ENCODE measurements around the gene ERCC6L2.

ERCC6L2 gene, protein sequence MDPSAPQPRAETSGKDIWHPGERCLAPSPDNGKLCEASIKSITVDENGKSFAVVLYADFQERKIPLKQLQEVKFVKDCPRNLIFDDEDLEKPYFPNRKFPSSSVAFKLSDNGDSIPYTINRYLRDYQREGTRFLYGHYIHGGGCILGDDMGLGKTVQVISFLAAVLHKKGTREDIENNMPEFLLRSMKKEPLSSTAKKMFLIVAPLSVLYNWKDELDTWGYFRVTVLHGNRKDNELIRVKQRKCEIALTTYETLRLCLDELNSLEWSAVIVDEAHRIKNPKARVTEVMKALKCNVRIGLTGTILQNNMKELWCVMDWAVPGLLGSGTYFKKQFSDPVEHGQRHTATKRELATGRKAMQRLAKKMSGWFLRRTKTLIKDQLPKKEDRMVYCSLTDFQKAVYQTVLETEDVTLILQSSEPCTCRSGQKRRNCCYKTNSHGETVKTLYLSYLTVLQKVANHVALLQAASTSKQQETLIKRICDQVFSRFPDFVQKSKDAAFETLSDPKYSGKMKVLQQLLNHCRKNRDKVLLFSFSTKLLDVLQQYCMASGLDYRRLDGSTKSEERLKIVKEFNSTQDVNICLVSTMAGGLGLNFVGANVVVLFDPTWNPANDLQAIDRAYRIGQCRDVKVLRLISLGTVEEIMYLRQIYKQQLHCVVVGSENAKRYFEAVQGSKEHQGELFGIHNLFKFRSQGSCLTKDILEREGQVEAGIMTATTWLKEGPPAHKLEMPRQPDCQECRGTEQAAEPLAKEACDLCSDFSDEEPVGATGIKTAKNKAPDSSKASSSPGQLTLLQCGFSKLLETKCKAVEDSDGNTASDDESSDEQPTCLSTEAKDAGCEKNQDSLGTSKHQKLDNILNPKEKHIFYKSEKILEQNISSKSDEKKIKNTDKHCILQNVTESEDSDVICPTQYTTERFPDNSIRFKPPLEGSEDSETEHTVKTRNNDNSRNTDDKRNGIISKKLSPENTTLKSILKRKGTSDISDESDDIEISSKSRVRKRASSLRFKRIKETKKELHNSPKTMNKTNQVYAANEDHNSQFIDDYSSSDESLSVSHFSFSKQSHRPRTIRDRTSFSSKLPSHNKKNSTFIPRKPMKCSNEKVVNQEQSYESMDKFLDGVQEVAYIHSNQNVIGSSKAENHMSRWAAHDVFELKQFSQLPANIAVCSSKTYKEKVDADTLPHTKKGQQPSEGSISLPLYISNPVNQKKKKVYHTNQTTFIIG (N-terminal part only)

DNA sequence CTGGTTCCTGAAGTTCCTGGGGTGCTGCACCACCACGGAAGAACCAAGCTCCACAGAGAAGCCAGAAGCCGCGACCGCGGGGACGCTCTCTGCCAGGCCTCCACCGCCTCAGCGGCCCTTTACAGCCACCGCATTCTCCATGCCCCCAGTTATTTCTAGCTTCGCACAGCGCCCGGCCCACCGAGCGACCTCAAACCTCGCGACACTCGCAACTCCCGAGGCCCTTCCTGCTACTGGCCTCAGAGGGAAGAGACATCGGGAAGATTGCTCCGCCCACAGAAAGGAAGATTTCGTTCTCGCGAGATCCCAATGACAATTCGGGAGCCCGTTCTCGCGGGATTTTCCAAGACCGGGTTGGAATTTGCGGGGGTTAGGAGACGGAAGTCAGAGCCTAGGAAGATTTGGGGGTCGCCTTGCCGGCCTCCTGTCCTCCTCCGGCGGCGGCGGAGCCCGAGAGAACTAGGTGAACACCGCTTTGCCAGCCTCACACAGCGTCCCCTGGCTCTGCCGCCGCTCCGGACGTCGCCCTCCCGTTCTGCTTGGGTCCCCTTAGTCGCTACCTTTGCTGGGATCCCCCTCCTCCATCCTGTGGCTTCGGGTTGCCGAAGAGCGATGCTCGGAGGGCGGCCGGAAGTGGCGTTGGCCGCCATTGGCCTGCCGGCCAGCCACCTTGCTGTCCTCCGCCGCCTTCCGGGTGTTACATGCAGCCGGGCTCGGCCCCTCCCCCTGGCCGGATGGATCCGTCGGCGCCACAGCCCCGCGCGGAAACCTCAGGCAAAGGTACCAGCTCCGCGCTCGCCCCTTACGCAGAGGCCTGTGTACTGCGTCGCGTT, at the start of gene ERCC6L2:
TSS of gene ERCC6L2 (plus strand) at position 387 of the 833 bp plus-strand sequence. CDS start at position 735, 348 bp downstream.
- no peak for TF ChIP-seq ZFX (IDR thresholded peaks at IDR 0.05; ENCODE audit: borderline replicate concordance)
- TF ChIP-seq CTCF (IDR thresholded peaks at IDR 0.05), result no peak
- no peak within 1 kb of the TSS for H3K27ac ChIP-seq

- H3K27ac ChIP-seq, result no peak overlapping the region
- no peak for TF ChIP-seq ZFX (IDR thresholded peaks at IDR 0.05; ENCODE audit: borderline replicate concordance)
Measured at GRCh38 chr9:95826183-95826838, 49.2 kb upstream of the ERCC6L2 start.

DNA sequence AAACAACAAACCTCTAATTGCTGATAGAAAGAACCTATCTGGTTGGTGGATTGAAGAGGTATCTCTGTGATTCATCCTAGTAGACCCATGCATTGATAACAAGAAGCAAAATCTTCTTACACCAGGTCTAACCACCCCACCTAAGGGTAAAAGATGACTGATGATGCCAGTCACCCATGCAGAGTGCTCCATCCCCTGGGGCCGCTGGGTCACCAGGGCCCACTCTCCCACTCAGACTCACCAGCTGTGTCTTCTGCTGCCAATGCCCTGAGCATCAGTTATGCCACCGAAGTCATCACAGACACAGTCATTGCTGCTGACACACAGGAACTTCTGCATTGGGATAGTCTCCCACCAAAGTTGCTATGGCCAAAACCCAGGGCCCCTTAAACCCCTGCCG, 44.7 kb upstream of the ERCC6L2 start:
- TF ChIP-seq ZFX (IDR thresholded peaks at IDR 0.05; ENCODE audit: borderline replicate concordance), result no peak
- TF ChIP-seq CTCF (IDR thresholded peaks at IDR 0.05), result no peak
- H3K27ac ChIP-seq, result no peak overlapping the region

DNA sequence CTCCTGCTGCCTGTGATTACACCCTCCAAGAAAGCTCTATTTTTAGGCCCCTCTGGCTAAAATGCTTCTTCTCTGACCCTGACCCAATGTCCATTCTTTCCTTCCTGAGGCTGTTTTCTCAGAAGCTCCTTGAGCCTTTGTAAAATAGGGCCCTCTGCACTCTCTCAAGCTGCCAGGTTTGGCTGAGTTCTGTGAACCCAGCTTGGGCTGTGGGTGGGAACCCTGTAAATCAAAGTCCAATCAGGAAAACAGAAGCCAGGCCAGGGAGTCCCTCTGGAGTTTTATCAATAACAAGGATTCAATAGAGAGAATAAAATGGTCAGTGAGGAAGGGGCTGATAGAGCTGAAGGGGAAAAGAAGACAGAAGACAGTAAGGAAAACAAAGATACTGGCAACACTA, 43.7 kb upstream of the ERCC6L2 start:
- H3K27ac ChIP-seq, result no peak overlapping the region
- no peak for TF ChIP-seq ZFX (IDR thresholded peaks at IDR 0.05; ENCODE audit: borderline replicate concordance)
- TF ChIP-seq CTCF (IDR thresholded peaks at IDR 0.05), result no peak

DNA sequence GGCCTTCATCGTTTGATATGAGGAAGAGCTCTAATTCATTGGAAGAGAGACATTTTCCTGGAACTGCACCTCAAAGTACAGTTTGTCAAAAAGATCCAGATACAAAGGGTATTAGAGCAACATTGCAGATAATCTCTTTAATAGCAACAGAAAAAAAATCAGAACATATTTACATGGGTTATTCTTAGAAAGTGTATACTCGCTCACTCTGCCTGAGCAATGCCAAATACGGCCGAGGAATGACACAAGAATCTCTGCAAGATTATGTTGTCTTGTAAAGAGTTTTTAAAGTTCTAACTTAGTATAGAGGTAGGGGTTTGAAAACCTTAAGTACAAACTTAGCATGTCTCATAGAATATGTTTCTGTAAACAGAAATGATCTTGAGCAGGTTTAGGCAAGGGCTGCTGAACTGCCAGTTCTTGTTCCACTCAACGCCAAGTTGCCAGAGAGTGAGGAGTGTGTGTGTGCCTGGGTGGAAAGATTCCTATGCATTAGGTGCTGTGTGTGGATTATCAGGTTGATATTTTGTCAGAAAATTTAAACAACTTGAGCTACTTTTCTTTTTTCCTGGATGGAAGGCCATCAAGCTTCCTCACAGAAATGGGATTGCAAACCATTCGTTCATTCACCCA, 41.8 kb upstream of the ERCC6L2 start:
- TF ChIP-seq ZFX (IDR thresholded peaks at IDR 0.05; ENCODE audit: borderline replicate concordance), result no peak
- no peak for TF ChIP-seq CTCF (IDR thresholded peaks at IDR 0.05)
- H3K27ac ChIP-seq, result no peak overlapping the region

DNA sequence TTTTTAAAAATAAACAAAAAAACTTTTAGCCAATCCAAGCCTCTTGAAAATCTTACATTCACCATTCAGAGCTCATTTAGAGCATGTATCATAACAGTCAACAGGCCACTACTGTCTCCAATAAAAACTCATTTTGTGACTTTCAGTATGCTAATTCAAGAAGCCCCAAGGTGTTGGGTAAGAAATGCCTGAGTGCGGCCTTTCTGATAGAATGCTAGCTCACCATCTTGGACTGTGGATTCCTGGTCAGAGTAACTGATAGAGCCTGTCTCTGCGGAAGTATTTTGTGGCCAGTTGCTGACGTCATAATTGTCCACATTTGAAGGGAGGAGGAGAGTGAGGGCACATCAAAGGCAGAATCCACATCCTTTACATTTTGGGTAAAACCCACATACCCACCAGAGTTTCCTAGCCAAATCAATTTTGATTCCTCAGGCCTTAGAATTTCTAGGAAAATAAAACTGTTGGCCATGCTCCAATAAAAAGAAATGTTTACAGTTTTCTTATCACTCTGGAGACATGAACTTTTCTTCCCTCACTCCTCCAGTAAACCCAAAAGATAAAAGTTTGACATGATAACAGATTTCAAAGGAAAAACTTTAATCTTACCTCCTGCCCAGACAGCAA, 41.1 kb upstream of the ERCC6L2 start:
- no peak for TF ChIP-seq ZFX (IDR thresholded peaks at IDR 0.05; ENCODE audit: borderline replicate concordance)
- no peak for TF ChIP-seq CTCF (IDR thresholded peaks at IDR 0.05)
- no peak overlapping the region for H3K27ac ChIP-seq

All from 22Rv1 (cell line).